OCI-LY3 (cell line): ENCODE data around the gene C13orf42.

Experiments used
- EZH2phosphoT487 ChIP-seq: fragments of 200-600 bp; shearing (Covaris generic); IDR thresholded peaks from 2 replicates; pipeline ENCODE4 v1.6.1; 2018; ENCODE audit warnings: antibody characterized with exemption, mixed run types, low read depth
- TF ChIP-seq, protein P1 (sequence below): fragments of 200-600, 300-600 bp; sonication (generic); IDR thresholded peaks from 2 replicates; pipeline ENCODE4 v1.5.1; 2014; ENCODE audit warnings: antibody characterized with exemption, low read length, low read depth

DNA sequence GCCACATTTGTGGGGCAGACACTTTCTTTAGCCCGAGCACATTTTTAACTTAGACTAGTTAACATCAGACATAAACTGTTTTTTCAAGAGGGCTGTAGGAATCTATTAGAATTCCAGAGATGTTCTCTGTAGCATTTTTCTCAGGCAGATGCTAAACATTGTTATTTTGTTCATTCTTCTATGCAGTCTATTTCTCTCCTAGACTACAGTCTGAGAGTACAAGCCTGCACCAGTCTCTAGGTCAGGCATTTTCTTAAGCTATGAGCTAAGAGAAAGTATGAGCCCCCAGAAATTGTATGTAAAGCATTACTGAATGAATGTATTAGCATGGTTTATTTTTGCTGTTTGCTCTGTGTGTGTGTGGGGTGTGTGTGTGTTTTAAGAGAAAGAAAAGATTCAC, 923 bp upstream of the C13orf42 start:
- TF ChIP-seq, protein P1, sequence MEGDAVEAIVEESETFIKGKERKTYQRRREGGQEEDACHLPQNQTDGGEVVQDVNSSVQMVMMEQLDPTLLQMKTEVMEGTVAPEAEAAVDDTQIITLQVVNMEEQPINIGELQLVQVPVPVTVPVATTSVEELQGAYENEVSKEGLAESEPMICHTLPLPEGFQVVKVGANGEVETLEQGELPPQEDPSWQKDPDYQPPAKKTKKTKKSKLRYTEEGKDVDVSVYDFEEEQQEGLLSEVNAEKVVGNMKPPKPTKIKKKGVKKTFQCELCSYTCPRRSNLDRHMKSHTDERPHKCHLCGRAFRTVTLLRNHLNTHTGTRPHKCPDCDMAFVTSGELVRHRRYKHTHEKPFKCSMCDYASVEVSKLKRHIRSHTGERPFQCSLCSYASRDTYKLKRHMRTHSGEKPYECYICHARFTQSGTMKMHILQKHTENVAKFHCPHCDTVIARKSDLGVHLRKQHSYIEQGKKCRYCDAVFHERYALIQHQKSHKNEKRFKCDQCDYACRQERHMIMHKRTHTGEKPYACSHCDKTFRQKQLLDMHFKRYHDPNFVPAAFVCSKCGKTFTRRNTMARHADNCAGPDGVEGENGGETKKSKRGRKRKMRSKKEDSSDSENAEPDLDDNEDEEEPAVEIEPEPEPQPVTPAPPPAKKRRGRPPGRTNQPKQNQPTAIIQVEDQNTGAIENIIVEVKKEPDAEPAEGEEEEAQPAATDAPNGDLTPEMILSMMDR, result no peak
- TF ChIP-seq EZH2phosphoT487, result no peak
